T-helper 1 cell treated with Interleukin-12 subunit alpha and Interleukin-12 subunit beta and Interleukin-4 antibody, amounts not matched to agents 30 μg/mL and 1 μg/mL, for 36 hours (primary cell): Measurements from ENCODE around the gene CACNA2D4.

Source experiments
- H3K27ac Mint-ChIP-seq: one replicate; pipeline ENCODE4 v1.8.0; 2021; ENCODE audit warnings: mild to moderate bottlenecking, mixed read lengths
- H3K27me3 Mint-ChIP-seq: one replicate; pipeline ENCODE4 v1.8.0; 2021; ENCODE audit warnings: low read depth, mixed read lengths
- H3K36me3 Mint-ChIP-seq: one replicate; pipeline ENCODE4 v1.8.0; 2021; ENCODE audit warnings: low read depth, mixed read lengths
- H3K4me1 Mint-ChIP-seq: one replicate; pipeline ENCODE4 v1.8.0; 2021; ENCODE audit warnings: low read depth, mixed read lengths
- H3K4me3 Mint-ChIP-seq: one replicate; pipeline ENCODE4 v1.8.0; 2021; ENCODE audit warnings: mild to moderate bottlenecking, moderate library complexity, mixed read lengths
- H3K9me3 Mint-ChIP-seq: one replicate; pipeline ENCODE4 v1.8.0; 2021; ENCODE audit warnings: mixed read lengths

CACNA2D4 gene

GRCh38 chr12:1838205-1838993 is 80.1 kb downstream of the CACNA2D4 start:
- no peaks in the 10 kb centered on the region for H3K36me3 Mint-ChIP-seq
- H3K27ac Mint-ChIP-seq: no peak overlapping the region
- H3K4me3 Mint-ChIP-seq: no peak overlapping the region
- no peaks in the 10 kb centered on the region for H3K27me3 Mint-ChIP-seq
- H3K9me3 Mint-ChIP-seq: no peaks in the 10 kb centered on the region
- H3K4me1 Mint-ChIP-seq: no peaks in the 10 kb centered on the region

- Mint-ChIP-seq H3K4me1 (no peaks in the 10 kb centered on the region), H3K4me3 (no peak overlapping the region), H3K36me3 (no peaks in the 10 kb centered on the region), H3K9me3 (no peaks in the 10 kb centered on the region), H3K27ac (no peak overlapping the region), H3K27me3 (no peaks in the 10 kb centered on the region)
Observed at GRCh38 chr12:1837541-1838204, 80.8 kb downstream of the CACNA2D4 start.

- Mint-ChIP-seq H3K4me1 (no peaks in the 10 kb centered on the region), H3K36me3 (no peaks in the 10 kb centered on the region), H3K27ac (no peak overlapping the region), H3K9me3 (no peaks in the 10 kb centered on the region), H3K4me3 (no peak overlapping the region), H3K27me3 (peaks cover 7% of the 10 kb centered on the region)
Observed at GRCh38 chr12:1836854-1837421, 81.5 kb downstream of the CACNA2D4 start.

GRCh38 chr12:1836241-1836803 is 82.1 kb downstream of the CACNA2D4 start:
- Mint-ChIP-seq H3K9me3 (no peaks in the 10 kb centered on the region), H3K4me1 (no peaks in the 10 kb centered on the region), H3K27me3 (peaks cover 10% of the 10 kb centered on the region), H3K4me3 (no peak overlapping the region), H3K27ac (no peak overlapping the region), H3K36me3 (no peaks in the 10 kb centered on the region)

DNA sequence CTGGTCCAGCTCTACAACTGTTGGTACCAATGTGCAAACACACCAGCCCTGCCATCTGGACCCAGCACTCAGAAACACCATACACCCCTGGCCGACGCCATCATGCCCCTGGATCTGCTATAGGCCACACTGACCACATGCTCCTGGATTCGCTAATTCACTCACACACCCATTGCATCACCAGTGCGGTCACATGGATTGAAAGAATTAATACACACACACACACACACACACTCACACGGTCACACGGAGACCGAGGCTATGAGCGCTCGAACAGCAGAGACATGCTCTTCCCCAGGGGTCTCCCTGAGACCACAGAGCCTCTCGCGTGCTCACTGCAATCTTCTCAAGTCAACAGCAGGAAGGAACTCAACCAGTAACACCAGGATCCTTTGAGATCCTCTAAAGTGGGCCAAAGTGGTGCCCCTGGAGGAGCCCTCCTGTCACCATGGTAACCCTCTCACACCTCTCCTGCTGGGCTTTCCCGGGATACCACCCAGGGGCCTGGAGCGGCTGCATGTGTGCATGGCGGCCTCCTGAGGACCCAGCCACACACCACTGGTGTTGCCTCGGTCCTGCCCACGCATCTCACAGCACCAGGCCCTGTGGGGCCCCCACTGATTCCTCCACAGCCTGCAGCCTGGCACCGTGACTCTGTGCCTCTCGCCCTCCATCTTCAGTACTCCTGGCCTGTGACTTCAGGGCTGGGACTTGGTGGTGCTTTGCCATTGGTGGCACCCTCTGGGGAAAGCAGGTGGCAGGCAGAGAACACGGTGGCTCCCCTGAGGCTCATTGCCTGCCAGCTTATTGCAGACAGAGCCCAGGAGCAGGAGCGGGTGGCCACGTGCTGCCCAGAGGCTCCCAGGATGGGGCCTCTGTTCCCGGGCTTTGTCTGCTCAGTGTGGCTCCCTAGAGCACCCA is 83.0 kb downstream of the CACNA2D4 start:
- H3K27me3 Mint-ChIP-seq: peaks cover 18% of the 10 kb centered on the region
- H3K27ac Mint-ChIP-seq: no peak overlapping the region
- H3K4me1 Mint-ChIP-seq: no peaks in the 10 kb centered on the region
- no peak overlapping the region for H3K4me3 Mint-ChIP-seq
- H3K9me3 Mint-ChIP-seq: no peaks in the 10 kb centered on the region
- no peaks in the 10 kb centered on the region for H3K36me3 Mint-ChIP-seq

DNA sequence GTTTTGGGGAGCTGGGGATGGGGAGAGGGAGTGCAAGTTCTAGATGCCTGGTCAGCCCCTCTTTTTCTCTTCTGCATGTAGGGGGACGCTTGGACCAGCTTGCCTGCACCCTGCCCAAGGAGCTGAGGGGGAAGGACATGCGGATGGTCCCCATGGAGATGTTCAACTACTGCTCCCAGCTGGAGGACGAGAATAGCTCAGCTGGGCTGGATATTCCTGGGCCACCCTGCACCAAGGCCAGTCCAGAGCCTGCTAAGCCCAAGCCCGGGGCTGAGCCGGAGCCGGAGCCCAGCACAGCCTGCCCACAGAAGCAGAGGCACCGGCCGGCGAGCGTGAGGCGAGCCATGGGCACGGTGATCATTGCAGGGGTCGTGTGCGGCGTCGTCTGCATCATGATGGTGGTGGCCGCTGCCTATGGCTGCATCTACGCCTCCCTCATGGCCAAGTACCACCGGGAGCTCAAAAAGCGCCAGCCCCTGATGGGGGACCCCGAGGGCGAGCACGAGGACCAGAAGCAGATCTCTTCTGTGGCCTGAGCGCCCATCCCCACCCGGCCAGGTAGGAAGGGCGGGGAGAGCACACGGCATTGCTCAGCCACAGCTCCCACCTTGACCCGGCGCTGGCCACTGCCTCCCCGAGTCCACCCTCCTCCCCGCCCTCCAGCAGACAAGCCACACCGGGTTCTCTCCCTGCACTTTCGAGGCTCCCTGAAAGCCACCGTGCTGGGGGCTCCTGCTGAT is 84.1 kb downstream of the CACNA2D4 start:
- no peak overlapping the region for H3K4me3 Mint-ChIP-seq
- H3K4me1 Mint-ChIP-seq: no peaks in the 10 kb centered on the region
- no peaks in the 10 kb centered on the region for H3K9me3 Mint-ChIP-seq
- peaks cover 20% of the 10 kb centered on the region for H3K27me3 Mint-ChIP-seq
- H3K36me3 Mint-ChIP-seq: no peaks in the 10 kb centered on the region
- no peak overlapping the region for H3K27ac Mint-ChIP-seq

GRCh38 chr12:1833596-1834028 is 84.8 kb downstream of the CACNA2D4 start:
- Mint-ChIP-seq H3K4me3 (no peak overlapping the region), H3K9me3 (no peaks in the 10 kb centered on the region), H3K36me3 (no peaks in the 10 kb centered on the region), H3K4me1 (no peaks in the 10 kb centered on the region), H3K27ac (no peak overlapping the region), H3K27me3 (peaks cover 20% of the 10 kb centered on the region)

- Mint-ChIP-seq H3K4me3 (no peak overlapping the region), H3K4me1 (no peaks in the 10 kb centered on the region), H3K9me3 (no peaks in the 10 kb centered on the region), H3K27ac (no peak overlapping the region), H3K36me3 (no peaks in the 10 kb centered on the region), H3K27me3 (peaks cover 20% of the 10 kb centered on the region)
Observed at GRCh38 chr12:1832801-1833595, 85.5 kb downstream of the CACNA2D4 start.

DNA sequence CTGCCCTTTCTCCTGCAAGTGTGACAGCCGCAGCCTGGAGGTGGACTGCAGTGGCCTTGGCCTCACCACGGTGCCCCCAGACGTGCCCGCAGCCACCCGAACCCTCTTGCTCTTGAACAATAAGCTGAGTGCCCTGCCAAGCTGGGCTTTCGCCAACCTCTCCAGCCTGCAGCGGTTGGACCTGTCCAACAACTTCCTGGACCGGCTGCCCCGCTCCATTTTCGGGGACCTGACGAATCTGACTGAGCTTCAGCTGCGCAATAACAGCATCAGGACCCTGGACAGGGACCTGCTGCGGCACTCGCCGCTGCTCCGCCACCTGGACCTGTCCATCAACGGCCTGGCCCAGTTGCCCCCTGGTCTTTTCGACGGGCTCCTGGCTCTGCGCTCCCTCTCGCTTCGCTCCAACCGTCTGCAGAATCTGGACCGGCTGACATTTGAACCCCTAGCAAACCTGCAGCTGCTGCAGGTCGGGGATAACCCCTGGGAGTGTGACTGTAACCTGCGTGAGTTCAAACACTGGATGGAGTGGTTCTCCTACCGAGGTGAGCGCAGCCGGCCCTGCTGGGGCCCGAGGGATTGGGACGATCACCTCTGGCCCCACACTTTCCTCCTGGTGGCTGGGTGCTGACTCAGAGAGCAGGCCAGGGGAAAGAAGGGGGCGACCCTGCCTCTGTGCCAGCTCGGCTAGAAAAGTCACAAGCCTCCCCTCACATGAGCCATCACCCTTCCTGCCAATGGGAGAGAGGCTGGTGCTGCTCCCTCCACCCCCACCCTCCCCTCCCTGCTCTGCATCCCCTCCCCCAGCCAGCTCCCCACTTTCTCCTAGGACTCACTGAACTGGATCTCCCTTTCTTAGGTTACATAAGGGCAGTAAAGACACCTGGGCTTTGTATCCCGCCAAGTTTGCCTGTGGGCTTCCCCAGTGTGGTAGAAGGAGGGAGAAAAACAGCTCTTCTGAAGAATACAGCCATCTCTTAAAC is 87.2 kb downstream of the CACNA2D4 start:
- peaks cover 20% of the 10 kb centered on the region for H3K27me3 Mint-ChIP-seq
- no peaks in the 10 kb centered on the region for H3K9me3 Mint-ChIP-seq
- H3K27ac Mint-ChIP-seq: no peak overlapping the region
- H3K4me1 Mint-ChIP-seq: no peaks in the 10 kb centered on the region
- no peak overlapping the region for H3K4me3 Mint-ChIP-seq
- H3K36me3 Mint-ChIP-seq: no peaks in the 10 kb centered on the region

DNA sequence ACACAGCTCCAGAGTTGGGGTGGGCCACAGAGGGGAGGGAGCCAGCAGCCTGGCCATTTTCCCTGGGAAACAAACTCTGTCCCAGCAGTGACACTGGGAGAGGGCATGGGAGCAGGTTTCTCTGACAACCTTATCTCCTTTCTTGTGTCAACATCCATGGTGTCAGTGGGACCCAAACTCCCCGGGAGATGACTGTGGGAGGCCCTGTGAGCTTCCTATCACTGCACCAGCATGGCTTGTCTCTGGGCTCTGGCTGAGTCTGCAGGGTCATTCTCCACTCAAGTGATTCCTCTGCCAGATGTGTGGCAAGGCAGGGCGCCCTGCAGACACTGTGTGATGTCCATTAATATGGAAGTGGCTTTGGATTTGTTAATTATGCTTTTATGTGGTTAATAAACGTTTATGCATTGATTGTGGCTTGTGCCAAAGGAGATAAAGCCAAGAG is 88.0 kb downstream of the CACNA2D4 start:
- Mint-ChIP-seq H3K9me3 (no peaks in the 10 kb centered on the region), H3K4me1 (no peaks in the 10 kb centered on the region), H3K27ac (no peak overlapping the region), H3K4me3 (no peak overlapping the region), H3K27me3 (peaks cover 20% of the 10 kb centered on the region), H3K36me3 (no peaks in the 10 kb centered on the region)

GRCh38 chr12:1829306-1829900 is 89.0 kb downstream of the CACNA2D4 start:
- no peaks in the 10 kb centered on the region for H3K4me1 Mint-ChIP-seq
- peaks cover 20% of the 10 kb centered on the region for H3K27me3 Mint-ChIP-seq
- H3K4me3 Mint-ChIP-seq: no peak overlapping the region
- H3K36me3 Mint-ChIP-seq: no peaks in the 10 kb centered on the region
- no peak overlapping the region for H3K27ac Mint-ChIP-seq
- H3K9me3 Mint-ChIP-seq: no peaks in the 10 kb centered on the region

DNA sequence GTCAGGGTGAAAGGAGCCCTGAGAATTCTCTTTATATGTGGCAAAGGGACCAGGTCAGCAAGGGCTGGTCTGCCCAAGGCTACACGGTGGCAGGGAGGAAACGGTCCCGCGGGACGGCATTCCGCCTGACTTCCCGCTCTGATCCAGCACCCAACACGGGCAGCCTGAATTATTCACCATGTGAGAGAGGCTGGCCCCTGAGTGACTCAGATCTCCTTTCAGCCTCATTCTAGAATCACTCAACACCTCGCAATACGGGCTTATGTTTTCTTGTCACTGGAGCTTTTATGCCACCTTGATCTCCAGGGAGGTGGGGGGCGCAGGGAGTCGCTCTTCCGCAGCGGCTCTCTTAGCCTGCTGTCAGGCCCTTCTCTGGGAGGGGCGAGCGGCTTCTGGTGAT is 89.6 kb downstream of the CACNA2D4 start:
- H3K9me3 Mint-ChIP-seq: no peaks in the 10 kb centered on the region
- no peaks in the 10 kb centered on the region for H3K36me3 Mint-ChIP-seq
- peaks cover 20% of the 10 kb centered on the region for H3K27me3 Mint-ChIP-seq
- no peaks in the 10 kb centered on the region for H3K4me1 Mint-ChIP-seq
- H3K4me3 Mint-ChIP-seq: no peak overlapping the region
- no peak overlapping the region for H3K27ac Mint-ChIP-seq
